Caco-2 (cell line): ENCODE measurements around the gene PDE1C. TPM values are rescaled to one million over a fixed set of nuclear protein-coding genes. Genes with fewer than 3 reads are reported as not detected.

Experiments used
- BruUV-seq: library from RNA; stranded (reverse); fragments of 400-500 nt; replicated peaks from 2 replicates; lab custom pipeline; 2021; lab: Mats Ljungman, UMichigan
- CTCF ChIA-PET: fragments of 300-600 bp; sonication (Branson Sonifier 250); formaldehyde crosslinking; loops from one replicate; lab custom pipeline; 2022; ENCODE audit warnings: antibody characterized with exemption; lab: Charles Lee
- POLR2A ChIA-PET: fragments of 300-600 bp; sonication (Branson Sonifier 250); formaldehyde crosslinking; loops from one replicate; lab custom pipeline; 2022; ENCODE audit warnings: antibody characterized with exemption; lab: Charles Lee
- DNase-seq, 2 experiments: peaks; one replicate each; pipeline versions ENCODE4 v3.0.0 to v3.0.0-alpha.2; 2020 to 2022
- H3K27me3 ChIP-seq: replicated peaks from 2 replicates; pipeline ENCODE4 v1.6.0; 2011; ENCODE audit warnings: low read length; ENCODE audit not compliant: control insufficient read depth, insufficient read depth
- H3K36me3 ChIP-seq: 2 replicates; pipeline ENCODE4 v1.5.1; 2011; ENCODE audit warnings: low read length; ENCODE audit not compliant: control insufficient read depth, insufficient read depth
- H3K4me1 ChIP-seq: fragments of 250-450 bp; sonication (Bioruptor Pico); 2 replicates; pipeline ENCODE4 v1.5.1; 2020; ENCODE audit warnings: mild to moderate bottlenecking
- H3K4me3 ChIP-seq: 2 replicates; pipeline ENCODE4 v1.5.1; 2011; ENCODE audit warnings: low read depth, mild to moderate bottlenecking, control low read depth, low read length
- H3K9me3 ChIP-seq: fragments of 250-450 bp; sonication (Bioruptor Pico); 2 replicates; pipeline ENCODE4 v1.5.1; 2020; ENCODE audit warnings: mild to moderate bottlenecking, moderate library complexity
- H3K27ac Mint-ChIP-seq: one replicate; pipeline ENCODE4 v1.8.0; 2022; ENCODE audit warnings: mixed read lengths; ENCODE audit not compliant: unreplicated experiment
- H3K27me3 Mint-ChIP-seq: one replicate; pipeline ENCODE4 v1.8.0; 2022; ENCODE audit warnings: mixed read lengths; ENCODE audit not compliant: insufficient read depth, unreplicated experiment
- H3K36me3 Mint-ChIP-seq: one replicate; pipeline ENCODE4 v1.8.0; 2022; ENCODE audit warnings: mild to moderate bottlenecking, mixed read lengths; ENCODE audit not compliant: insufficient read depth, unreplicated experiment
- H3K4me1 Mint-ChIP-seq: one replicate; pipeline ENCODE4 v1.8.0; 2022; ENCODE audit warnings: low read depth, mixed read lengths; ENCODE audit not compliant: unreplicated experiment
- H3K4me3 Mint-ChIP-seq: one replicate; pipeline ENCODE4 v1.8.0; 2022; ENCODE audit warnings: mild to moderate bottlenecking, moderate library complexity, mixed read lengths; ENCODE audit not compliant: unreplicated experiment
- H3K9me3 Mint-ChIP-seq: one replicate; pipeline ENCODE4 v1.8.0; 2022; ENCODE audit warnings: mixed read lengths; ENCODE audit not compliant: unreplicated experiment
- intact Hi-C: fragments of 100-400 bp; cut with micrococcal nuclease; formaldehyde crosslinking; loops from one replicate; pipeline ENCODE4 v1.10.0; 2022; ENCODE audit not compliant: unreplicated experiment
- total RNA-seq: library from RNA; stranded (reverse); gene quantifications from 2 replicates; pipeline ENCODE4 v1.2.3, GENCODE V29; 2022
- TF ChIP-seq, protein P1 (sequence below), 2 experiments: fragments of 200-600 bp in 1 of 2; IDR thresholded peaks; 1 replicate in 1 of 2; 2 replicates in 1 of 2; pipeline versions ENCODE4 v1.5.1 to v1.8.0; 2011 to 2022; ENCODE audit warnings: antibody characterized with exemption in 1 of 2, control low read depth in 1 of 2, inconsistent platforms in 1 of 2, low read depth in 1 of 2, low read length in 1 of 2, mild to moderate bottlenecking in 1 of 2, moderate library complexity in 1 of 2; ENCODE audit not compliant: insufficient read depth in 1 of 2, severe bottlenecking in 1 of 2, unreplicated experiment in 1 of 2

Gene PDE1C
- total RNA-seq, 1 experiment from 2014 or later = not detected

DNA sequence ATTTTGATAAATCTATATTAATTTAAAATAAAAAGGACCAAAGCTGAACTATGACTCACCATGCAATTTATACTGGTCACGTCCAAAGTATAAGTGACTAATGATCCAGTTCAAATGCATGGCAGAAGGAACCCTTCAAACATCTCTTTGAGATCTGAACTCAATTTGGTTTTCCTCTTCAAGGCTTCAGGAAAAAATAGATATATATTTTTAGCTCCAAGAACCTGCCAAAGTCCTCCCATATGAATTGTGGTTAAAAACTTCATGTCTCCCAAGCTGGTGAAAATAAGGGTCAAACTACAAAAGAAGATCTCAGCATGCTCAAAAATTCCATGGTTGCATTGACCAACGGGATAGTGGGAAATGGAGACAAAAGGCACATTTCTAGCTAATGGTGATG lies 34.6 kb upstream of the PDE1C start:
- no peaks in the 10 kb centered on the region for H3K9me3 Mint-ChIP-seq
- no peak overlapping the region for H3K4me3 Mint-ChIP-seq
- Histone ChIP-seq H3K4me1 (no peaks in the 10 kb centered on the region), H3K36me3 (no peaks in the 10 kb centered on the region), H3K4me3 (no peak overlapping the region), H3K27me3 (no peaks in the 10 kb centered on the region), H3K9me3 (no peaks in the 10 kb centered on the region)
- TF ChIP-seq, protein P1, sequence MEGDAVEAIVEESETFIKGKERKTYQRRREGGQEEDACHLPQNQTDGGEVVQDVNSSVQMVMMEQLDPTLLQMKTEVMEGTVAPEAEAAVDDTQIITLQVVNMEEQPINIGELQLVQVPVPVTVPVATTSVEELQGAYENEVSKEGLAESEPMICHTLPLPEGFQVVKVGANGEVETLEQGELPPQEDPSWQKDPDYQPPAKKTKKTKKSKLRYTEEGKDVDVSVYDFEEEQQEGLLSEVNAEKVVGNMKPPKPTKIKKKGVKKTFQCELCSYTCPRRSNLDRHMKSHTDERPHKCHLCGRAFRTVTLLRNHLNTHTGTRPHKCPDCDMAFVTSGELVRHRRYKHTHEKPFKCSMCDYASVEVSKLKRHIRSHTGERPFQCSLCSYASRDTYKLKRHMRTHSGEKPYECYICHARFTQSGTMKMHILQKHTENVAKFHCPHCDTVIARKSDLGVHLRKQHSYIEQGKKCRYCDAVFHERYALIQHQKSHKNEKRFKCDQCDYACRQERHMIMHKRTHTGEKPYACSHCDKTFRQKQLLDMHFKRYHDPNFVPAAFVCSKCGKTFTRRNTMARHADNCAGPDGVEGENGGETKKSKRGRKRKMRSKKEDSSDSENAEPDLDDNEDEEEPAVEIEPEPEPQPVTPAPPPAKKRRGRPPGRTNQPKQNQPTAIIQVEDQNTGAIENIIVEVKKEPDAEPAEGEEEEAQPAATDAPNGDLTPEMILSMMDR (IDR thresholded peaks at IDR 0.05; ENCODE audit: insufficient read depth in 1 of 2, low read depth in 1 of 2, low read length in 1 of 2, severe bottlenecking in 1 of 2, unreplicated experiment in 1 of 2) = no peak
- H3K27ac Mint-ChIP-seq = no peak overlapping the region
- ChIA-PET CTCF (no interaction called here), POLR2A (no interaction called here)
- intact Hi-C loops = no loop called here
- no peaks in the 10 kb centered on the region for H3K36me3 Mint-ChIP-seq
- BruUV-seq = no TSS peak
- no peaks in the 10 kb centered on the region for H3K4me1 Mint-ChIP-seq
- H3K27me3 Mint-ChIP-seq = peaks cover 10% of the 10 kb centered on the region
- no peak for DNase-seq

DNA sequence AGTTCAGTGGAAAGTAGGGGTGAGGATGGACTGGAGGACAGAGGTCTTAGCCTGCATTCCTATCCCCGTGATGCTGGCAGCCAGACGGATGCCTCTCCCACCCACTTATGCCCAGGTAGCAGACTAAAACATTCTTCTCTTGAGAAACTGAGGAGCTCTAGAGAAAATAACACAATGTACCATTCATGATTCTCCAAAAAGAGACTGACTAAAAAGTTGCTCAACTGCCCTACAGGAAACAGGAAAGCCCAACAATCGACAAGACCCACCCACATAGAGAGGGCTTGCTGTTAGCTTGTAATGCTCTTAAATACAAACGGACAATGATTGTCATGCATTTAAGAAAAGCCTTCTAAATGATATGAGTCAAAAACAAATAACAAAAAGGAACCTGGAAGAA lies 33.2 kb upstream of the PDE1C start:
- Histone ChIP-seq H3K4me1 (no peaks in the 10 kb centered on the region), H3K9me3 (no peaks in the 10 kb centered on the region), H3K36me3 (no peaks in the 10 kb centered on the region), H3K4me3 (no peak overlapping the region), H3K27me3 (no peaks in the 10 kb centered on the region)
- ChIA-PET POLR2A (no interaction called here), CTCF (no interaction called here)
- BruUV-seq = no TSS peak
- no peaks in the 10 kb centered on the region for H3K4me1 Mint-ChIP-seq
- H3K27ac Mint-ChIP-seq = no peak overlapping the region
- H3K36me3 Mint-ChIP-seq = no peaks in the 10 kb centered on the region
- intact Hi-C loops = no loop called here
- TF ChIP-seq, protein P1 (IDR thresholded peaks at IDR 0.05; ENCODE audit: insufficient read depth in 1 of 2, low read depth in 1 of 2, low read length in 1 of 2, severe bottlenecking in 1 of 2, unreplicated experiment in 1 of 2) = no peak
- H3K27me3 Mint-ChIP-seq = peaks cover 12% of the 10 kb centered on the region
- no peaks in the 10 kb centered on the region for H3K9me3 Mint-ChIP-seq
- DNase-seq = no peak
- no peak overlapping the region for H3K4me3 Mint-ChIP-seq

DNA sequence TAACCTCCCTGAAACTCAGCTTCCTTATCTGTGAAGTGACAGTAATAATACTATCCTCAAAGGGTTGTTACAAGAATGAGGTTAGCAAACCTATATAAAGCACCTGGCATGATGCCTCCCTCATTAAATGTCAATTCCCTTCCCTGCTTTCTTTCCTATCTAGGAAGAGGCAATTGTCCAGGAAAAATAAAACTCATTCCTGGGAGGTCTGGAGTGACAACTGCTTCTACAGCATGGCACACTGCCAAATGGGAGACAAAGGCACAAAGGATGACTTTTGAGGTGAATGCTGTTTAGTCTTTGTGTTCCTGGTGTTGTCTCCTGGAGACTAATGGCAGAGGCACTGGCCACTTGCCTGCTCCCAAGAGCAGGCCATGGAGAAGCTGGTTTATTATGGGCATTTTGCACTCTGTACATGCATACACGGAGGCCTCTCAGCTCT lies 32.2 kb upstream of the PDE1C start:
- POLR2A ChIA-PET = no interaction called here
- TF ChIP-seq, protein P1 (IDR thresholded peaks at IDR 0.05; ENCODE audit: insufficient read depth in 1 of 2, low read depth in 1 of 2, low read length in 1 of 2, severe bottlenecking in 1 of 2, unreplicated experiment in 1 of 2) = no peak

More for the DNA sequence above, 32.2 kb upstream of the PDE1C start:
- Histone ChIP-seq H3K4me1 (no peaks in the 10 kb centered on the region), H3K27me3 (no peaks in the 10 kb centered on the region), H3K9me3 (no peaks in the 10 kb centered on the region), H3K36me3 (no peaks in the 10 kb centered on the region), H3K4me3 (no peak overlapping the region)
- intact Hi-C loops = no loop called here
- Mint-ChIP-seq H3K27ac (no peak overlapping the region), H3K9me3 (no peaks in the 10 kb centered on the region), H3K27me3 (peaks cover 10% of the 10 kb centered on the region), H3K36me3 (no peaks in the 10 kb centered on the region), H3K4me3 (no peak overlapping the region), H3K4me1 (no peaks in the 10 kb centered on the region)
- CTCF ChIA-PET = no interaction called here
- DNase-seq = no peak
- no TSS peak for BruUV-seq
